IPS-20b (cell line): ENCODE data around the gene FGF12.

Source experiments
- H3K27ac ChIP-seq: one replicate; pipeline ENCODE4 v1.5.1; 2013; ENCODE audit warnings: low read length
- H3K27me3 ChIP-seq: 2 replicates; pipeline ENCODE4 v1.6.1; 2013; ENCODE audit warnings: mild to moderate bottlenecking, low read length, inconsistent platforms; ENCODE audit not compliant: insufficient read depth
- H3K36me3 ChIP-seq: 2 replicates; pipeline ENCODE4 v1.6.1; 2013; ENCODE audit warnings: low read depth, mild to moderate bottlenecking, inconsistent platforms, low read length, moderate library complexity; ENCODE audit not compliant: insufficient read depth
- H3K4me1 ChIP-seq: 2 replicates; pipeline ENCODE4 v1.6.1; 2013; ENCODE audit warnings: mild to moderate bottlenecking, control low read depth, inconsistent platforms, low read length, moderate library complexity; ENCODE audit not compliant: insufficient read depth
- H3K4me3 ChIP-seq: 2 replicates; pipeline ENCODE4 v1.5.1; 2013; ENCODE audit warnings: mild to moderate bottlenecking, low read length, inconsistent platforms
- H3K9ac ChIP-seq: 2 replicates; pipeline ENCODE4 v1.6.1; 2013; ENCODE audit warnings: low read depth, mild to moderate bottlenecking, inconsistent platforms, low read length, moderate library complexity
- H3K9me3 ChIP-seq: 2 replicates; pipeline ENCODE4 v1.6.1; 2013; ENCODE audit warnings: mild to moderate bottlenecking, low read depth, low read length, inconsistent platforms; ENCODE audit not compliant: insufficient read depth

The FGF12 gene

GRCh38 chr3:192636517-192637444 is 90.6 kb downstream of the FGF12 start:
- H3K4me3 ChIP-seq = no peak overlapping the region
- H3K4me1 ChIP-seq = 0 out of 2 replicates have a peak, but pooled peaks cover 5% of the 10 kb centered on the region
- H3K27me3 ChIP-seq = no peaks in the 10 kb centered on the region
- no peak overlapping the region for H3K9ac ChIP-seq
- no peaks in the 10 kb centered on the region for H3K9me3 ChIP-seq
- no peak overlapping the region for H3K27ac ChIP-seq
- no peaks in the 10 kb centered on the region for H3K36me3 ChIP-seq

GRCh38 chr3:192629429-192629828 is 97.9 kb downstream of the FGF12 start:
- H3K9ac ChIP-seq = no peak overlapping the region
- no peaks in the 10 kb centered on the region for H3K36me3 ChIP-seq
- no peaks in the 10 kb centered on the region for H3K9me3 ChIP-seq
- H3K27ac ChIP-seq = no peak overlapping the region
- H3K27me3 ChIP-seq = no peaks in the 10 kb centered on the region
- no peaks in the 10 kb centered on the region for H3K4me1 ChIP-seq
- H3K4me3 ChIP-seq = no peak overlapping the region

DNA sequence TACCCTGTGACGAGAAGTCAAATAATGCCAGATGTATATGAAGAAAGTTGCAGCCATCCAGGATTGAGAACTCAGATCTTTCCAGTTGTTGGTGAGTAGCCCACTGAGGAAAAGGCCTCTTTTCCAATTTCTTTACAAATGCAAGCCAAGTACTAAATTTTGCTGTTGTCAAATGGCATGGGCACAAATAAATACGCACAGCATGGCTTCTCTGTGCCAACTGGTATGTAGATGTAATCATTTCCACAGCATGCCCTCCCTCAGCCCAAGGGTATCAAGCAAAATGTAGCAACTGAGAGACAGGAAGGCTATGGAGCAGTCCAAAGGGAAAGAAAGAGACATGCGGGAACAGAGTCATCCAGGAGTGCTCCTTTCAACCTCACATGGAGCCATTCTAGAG is 105.4 kb downstream of the FGF12 start:
- Histone ChIP-seq H3K36me3 (no peaks in the 10 kb centered on the region), H3K27me3 (no peaks in the 10 kb centered on the region), H3K27ac (no peak overlapping the region), H3K9ac (no peak overlapping the region), H3K4me3 (no peak overlapping the region), H3K4me1 (no peaks in the 10 kb centered on the region), H3K9me3 (no peaks in the 10 kb centered on the region)

DNA sequence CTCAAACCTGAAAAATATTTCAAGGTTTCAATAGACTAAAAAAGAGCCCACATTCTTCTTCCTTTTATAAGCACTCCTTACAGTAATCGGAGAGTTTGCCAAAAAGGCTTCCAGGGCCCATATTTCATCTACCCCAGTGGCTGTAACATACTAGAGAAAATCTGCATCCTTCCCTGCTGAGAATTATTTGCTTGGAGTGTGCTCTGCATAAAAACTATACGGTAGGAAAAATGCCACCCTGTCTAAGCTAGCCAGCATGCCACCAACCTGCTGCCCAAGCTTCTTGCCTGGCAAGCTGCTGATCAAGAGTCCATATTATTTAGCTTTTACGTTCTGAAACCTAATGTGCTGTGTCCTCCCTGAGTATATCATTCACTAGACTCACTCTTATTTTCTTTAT is 107.1 kb downstream of the FGF12 start:
- no peaks in the 10 kb centered on the region for H3K4me1 ChIP-seq
- H3K27ac ChIP-seq = no peak overlapping the region
- H3K4me3 ChIP-seq = no peak overlapping the region
- H3K36me3 ChIP-seq = no peaks in the 10 kb centered on the region
- H3K27me3 ChIP-seq = no peaks in the 10 kb centered on the region
- H3K9me3 ChIP-seq = no peaks in the 10 kb centered on the region
- no peak overlapping the region for H3K9ac ChIP-seq

GRCh38 chr3:192611411-192611810 is 115.9 kb downstream of the FGF12 start:
- no peak overlapping the region for H3K4me3 ChIP-seq
- H3K27ac ChIP-seq = no peak overlapping the region
- no peak overlapping the region for H3K9ac ChIP-seq
- H3K9me3 ChIP-seq = no peaks in the 10 kb centered on the region
- H3K36me3 ChIP-seq = no peaks in the 10 kb centered on the region
- H3K27me3 ChIP-seq = no peaks in the 10 kb centered on the region
- H3K4me1 ChIP-seq = no peaks in the 10 kb centered on the region

- no peaks in the 10 kb centered on the region for H3K36me3 ChIP-seq
- H3K9ac ChIP-seq = no peak overlapping the region
- H3K9me3 ChIP-seq = peaks cover 3% of the 10 kb centered on the region; the same call in 1 of the 2 replicates
- no peaks in the 10 kb centered on the region for H3K4me1 ChIP-seq
- no peaks in the 10 kb centered on the region for H3K27me3 ChIP-seq
- no peak overlapping the region for H3K27ac ChIP-seq
- H3K4me3 ChIP-seq = no peak overlapping the region
Measured at GRCh38 chr3:192608726-192609600, 118.4 kb downstream of the FGF12 start.

DNA sequence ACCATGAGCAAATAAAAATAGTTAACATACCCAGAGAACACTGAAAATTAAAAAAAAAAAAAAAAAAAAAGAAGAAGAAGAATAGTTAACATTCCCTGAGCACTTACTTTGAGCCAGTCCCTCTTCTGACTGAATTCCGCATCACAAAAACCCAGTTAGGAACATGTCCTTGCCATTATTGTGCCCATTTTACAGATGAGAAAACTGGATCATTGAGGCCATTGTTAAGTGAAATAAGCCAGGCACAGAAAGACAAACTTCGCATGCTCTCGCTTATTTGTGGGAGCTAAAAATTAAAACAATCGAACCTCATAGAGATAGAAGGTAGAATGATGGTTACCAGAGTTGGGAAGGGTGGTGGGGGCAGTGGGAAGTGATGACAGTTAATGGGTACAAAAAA is 119.5 kb downstream of the FGF12 start:
- Histone ChIP-seq H3K4me1 (no peaks in the 10 kb centered on the region), H3K27me3 (no peaks in the 10 kb centered on the region), H3K27ac (no peak overlapping the region), H3K9me3 (peaks cover 11% of the 10 kb centered on the region), H3K9ac (no peak overlapping the region), H3K36me3 (no peaks in the 10 kb centered on the region), H3K4me3 (no peak overlapping the region)

DNA sequence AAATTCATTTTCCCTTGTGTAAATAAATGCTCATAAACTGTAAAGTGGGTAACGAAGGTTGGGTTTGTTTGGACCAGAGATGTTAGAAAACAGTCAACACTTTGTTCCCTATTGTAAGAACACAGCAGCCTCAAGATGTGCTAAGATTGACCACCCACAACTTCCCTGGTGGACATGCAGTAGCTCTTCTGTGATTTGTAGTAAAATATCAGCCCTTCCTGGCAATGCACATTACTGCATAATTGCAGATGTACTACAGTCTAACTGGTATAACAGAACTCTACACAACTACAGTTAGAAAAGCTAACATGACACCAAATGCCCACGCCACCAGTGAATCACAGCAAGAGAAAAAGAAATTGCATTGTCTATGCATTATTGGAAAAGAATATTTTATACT is 129.4 kb downstream of the FGF12 start:
- no peaks in the 10 kb centered on the region for H3K4me1 ChIP-seq
- H3K27me3 ChIP-seq = no peaks in the 10 kb centered on the region
- no peak overlapping the region for H3K27ac ChIP-seq
- no peaks in the 10 kb centered on the region for H3K36me3 ChIP-seq
- no peak overlapping the region for H3K4me3 ChIP-seq
- H3K9ac ChIP-seq = no peak overlapping the region
- no peaks in the 10 kb centered on the region for H3K9me3 ChIP-seq

DNA sequence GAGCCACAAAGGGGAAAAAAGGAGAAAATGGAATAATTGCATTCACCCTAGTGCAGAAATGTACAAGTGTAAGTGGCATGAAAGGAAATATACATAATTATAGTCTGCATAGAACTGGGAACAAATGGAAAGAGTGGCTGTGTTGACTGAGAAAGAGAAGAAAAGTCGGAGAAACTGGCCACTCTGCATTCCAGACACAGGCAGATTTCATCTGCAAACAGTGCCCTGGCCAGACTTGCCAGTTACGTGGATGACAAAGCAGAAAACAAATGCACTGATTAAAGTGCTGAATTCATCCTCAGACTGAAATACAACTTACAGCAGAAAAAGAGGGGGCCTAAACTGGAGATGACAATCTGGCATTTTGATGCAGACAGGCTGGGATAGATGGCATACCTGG is 129.8 kb downstream of the FGF12 start:
- H3K9ac ChIP-seq = no peak overlapping the region
- no peak overlapping the region for H3K4me3 ChIP-seq
- no peak overlapping the region for H3K27ac ChIP-seq
- no peaks in the 10 kb centered on the region for H3K27me3 ChIP-seq
- H3K36me3 ChIP-seq = no peaks in the 10 kb centered on the region
- H3K9me3 ChIP-seq = no peaks in the 10 kb centered on the region
- H3K4me1 ChIP-seq = no peaks in the 10 kb centered on the region

- H3K36me3 ChIP-seq = no peaks in the 10 kb centered on the region
- no peaks in the 10 kb centered on the region for H3K4me1 ChIP-seq
- H3K9ac ChIP-seq = no peak overlapping the region
- H3K27me3 ChIP-seq = no peaks in the 10 kb centered on the region
- no peak overlapping the region for H3K27ac ChIP-seq
- no peak overlapping the region for H3K4me3 ChIP-seq
- no peaks in the 10 kb centered on the region for H3K9me3 ChIP-seq
Measured at GRCh38 chr3:192578729-192579128, 148.6 kb downstream of the FGF12 start.

- Histone ChIP-seq H3K36me3 (no peaks in the 10 kb centered on the region), H3K4me3 (no peak overlapping the region), H3K9me3 (no peaks in the 10 kb centered on the region), H3K9ac (no peak overlapping the region), H3K4me1 (no peaks in the 10 kb centered on the region), H3K27me3 (no peaks in the 10 kb centered on the region), H3K27ac (no peak overlapping the region)
Measured at GRCh38 chr3:192577811-192578210, 149.5 kb downstream of the FGF12 start.

DNA sequence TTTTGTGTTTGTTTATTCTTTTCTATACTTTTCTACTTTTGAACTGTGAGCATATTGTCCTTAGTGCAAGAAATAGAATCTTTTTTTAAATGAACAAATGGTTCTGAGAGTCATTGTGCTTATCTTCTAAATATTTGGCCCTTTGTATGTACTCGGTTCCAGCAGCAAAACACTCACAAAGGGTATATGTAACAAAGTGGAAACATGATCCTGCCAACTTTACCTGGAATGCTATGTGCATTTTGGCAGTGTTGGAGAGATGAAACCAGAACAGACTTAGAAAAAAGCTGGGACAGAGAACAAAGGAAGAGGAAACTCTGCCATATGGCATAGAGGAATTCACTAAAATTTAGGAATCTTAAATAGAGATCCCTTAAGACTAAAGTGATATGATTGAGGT is 150.1 kb downstream of the FGF12 start:
- Histone ChIP-seq H3K36me3 (no peaks in the 10 kb centered on the region), H3K4me3 (no peak overlapping the region), H3K4me1 (no peaks in the 10 kb centered on the region), H3K27me3 (no peaks in the 10 kb centered on the region), H3K9me3 (no peaks in the 10 kb centered on the region), H3K9ac (no peak overlapping the region), H3K27ac (no peak overlapping the region)
